HG03521 (cell line): Measurements from ENCODE around the gene ATP2B2.
A peak's percentile ranks its signal among the peaks of the same experiment; 100 is the strongest.

Experiments used
- ATAC-seq: cut with Tn5 transposase; IDR thresholded peaks from one replicate; pipeline ENCODE4 v1.9.1; 2021; ENCODE audit warnings: mild to moderate bottlenecking, moderate library complexity; ENCODE audit not compliant: unreplicated experiment

Gene ATP2B2

GRCh38 chr3:10495614-10496013 lies 9.8 kb downstream of the ATP2B2 start:
- no peak for ATAC-seq

- ATAC-seq: no peak
Observed at GRCh38 chr3:10495003-10495402, 10.4 kb downstream of the ATP2B2 start.

- no peak for ATAC-seq
Observed at GRCh38 chr3:10494180-10494579, 11.2 kb downstream of the ATP2B2 start.

GRCh38 chr3:10493202-10493589 lies 12.2 kb downstream of the ATP2B2 start:
- ATAC-seq: no peak

GRCh38 chr3:10492364-10493201 lies 12.8 kb downstream of the ATP2B2 start:
- no peak for ATAC-seq

DNA sequence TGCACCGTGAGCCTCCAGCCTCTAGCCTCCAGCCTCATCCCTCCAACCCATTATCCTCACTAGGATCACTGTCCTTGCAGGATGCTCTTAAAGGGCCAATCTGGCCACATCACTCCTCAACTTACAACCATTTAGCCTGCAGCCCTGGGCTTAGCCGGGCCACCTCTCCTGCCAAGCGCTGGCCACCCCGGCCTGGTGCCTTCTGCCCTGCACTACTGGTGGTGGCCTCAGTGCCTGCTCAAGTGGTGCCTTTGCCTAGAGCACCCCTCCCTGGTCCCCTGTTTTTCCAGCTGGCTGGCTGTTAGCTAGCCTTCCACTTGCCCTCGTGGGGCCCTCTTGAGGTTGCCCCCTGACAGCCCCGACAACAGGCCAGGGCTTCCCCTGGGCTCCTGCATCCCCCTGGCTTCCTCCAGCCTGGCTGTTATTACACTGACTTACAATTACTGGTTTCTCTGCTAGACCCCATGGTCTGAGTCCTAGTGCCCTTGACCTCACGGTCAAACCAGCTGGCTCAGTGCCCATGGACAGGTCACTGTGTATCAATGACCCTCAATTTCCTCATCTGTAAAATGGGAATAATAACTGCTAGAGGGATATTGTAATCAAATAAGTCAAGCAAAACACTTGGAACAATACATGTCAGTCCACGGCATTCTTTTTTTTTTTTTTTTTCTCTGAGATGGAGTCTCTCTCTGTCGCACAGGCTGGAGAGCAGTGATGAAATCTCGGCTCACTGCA lies 15.5 kb downstream of the ATP2B2 start:
- no peak for ATAC-seq

- ATAC-seq: no peak
Observed at GRCh38 chr3:10487988-10488633, 17.3 kb downstream of the ATP2B2 start.

GRCh38 chr3:10485806-10486205 lies 19.6 kb downstream of the ATP2B2 start:
- no peak for ATAC-seq

GRCh38 chr3:10485380-10485779 lies 20.0 kb downstream of the ATP2B2 start:
- ATAC-seq: no peak

- no peak for ATAC-seq
Observed at GRCh38 chr3:10484709-10485108, 20.7 kb downstream of the ATP2B2 start.

- no peak for ATAC-seq
Observed at GRCh38 chr3:10483686-10484345, 21.6 kb downstream of the ATP2B2 start.

DNA sequence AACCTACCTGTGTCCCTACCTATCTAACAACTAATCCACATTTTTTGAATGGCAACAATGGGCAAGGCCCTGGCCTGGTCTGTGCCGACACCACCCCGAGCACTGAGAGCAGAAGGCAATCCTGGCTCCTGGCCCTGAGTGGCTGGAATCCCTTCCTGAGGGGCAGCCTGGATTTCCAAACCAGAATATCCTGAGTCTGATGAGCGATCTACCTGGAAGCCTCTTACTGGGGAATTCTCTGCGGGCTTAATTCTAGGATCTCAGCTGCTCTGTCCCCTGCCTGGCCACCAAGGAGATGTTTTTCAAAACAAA lies 22.1 kb downstream of the ATP2B2 start:
- no peak for ATAC-seq

DNA sequence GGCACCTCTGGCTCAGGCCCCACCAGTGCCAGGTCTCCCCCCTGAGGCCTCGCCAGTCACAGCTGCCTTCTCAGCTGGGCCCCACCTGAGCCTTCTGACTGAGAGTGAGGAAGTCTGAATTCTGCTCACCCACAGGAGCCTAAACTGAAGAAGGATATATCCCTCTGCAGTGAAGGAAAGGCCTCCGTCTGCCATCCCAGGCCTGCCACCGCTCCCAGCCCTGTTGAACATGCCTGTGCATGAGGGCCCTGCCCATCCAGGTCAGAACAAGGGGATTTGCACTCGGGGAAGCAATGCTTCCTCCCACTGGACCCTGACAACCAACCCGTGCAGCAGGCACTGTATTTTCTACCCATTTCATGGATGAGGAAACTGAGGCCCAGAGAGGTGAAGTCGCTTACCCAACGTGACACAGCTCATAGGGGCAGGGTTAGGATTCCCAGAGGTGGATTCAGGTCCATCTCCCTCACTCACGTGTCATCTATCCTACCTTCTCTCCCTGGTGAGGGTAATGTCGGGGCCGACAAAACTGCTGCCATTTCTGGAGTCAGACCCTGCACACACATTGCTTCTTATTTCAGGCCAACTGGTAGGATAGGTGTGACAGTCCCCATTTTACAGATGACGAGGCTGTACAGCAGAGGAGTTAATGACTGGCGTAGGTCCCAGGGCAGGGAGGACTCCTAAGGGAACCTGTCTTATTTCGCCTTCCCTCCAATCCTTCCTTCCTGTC lies 22.6 kb downstream of the ATP2B2 start:
- ATAC-seq: no peak

DNA sequence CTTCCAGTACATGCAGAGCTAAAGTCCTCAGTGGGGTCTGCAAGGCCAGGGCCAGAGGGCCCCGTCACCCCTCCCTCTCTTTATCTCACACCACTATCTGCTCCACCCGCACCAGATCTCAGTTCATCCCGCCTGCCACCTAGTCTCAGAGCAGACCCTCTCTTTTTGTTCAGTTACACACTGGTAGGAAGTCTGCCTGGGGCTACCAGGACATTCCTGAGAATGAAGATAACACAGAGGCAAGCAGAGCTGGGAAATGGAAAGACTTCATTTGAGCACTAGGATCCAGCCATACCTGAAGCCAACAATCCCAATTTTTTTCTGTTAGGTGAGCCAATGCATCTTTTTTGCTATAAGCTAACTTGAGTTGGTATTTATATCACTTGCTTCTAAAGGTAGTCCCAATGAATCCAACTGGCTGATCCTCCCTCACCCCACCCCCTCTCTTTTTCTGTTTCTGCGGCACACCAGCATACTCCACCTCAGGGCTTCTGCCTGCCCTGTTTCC lies 24.5 kb downstream of the ATP2B2 start:
- ATAC-seq: no peak

GRCh38 chr3:10479311-10479710 lies 26.1 kb downstream of the ATP2B2 start:
- no peak for ATAC-seq

DNA sequence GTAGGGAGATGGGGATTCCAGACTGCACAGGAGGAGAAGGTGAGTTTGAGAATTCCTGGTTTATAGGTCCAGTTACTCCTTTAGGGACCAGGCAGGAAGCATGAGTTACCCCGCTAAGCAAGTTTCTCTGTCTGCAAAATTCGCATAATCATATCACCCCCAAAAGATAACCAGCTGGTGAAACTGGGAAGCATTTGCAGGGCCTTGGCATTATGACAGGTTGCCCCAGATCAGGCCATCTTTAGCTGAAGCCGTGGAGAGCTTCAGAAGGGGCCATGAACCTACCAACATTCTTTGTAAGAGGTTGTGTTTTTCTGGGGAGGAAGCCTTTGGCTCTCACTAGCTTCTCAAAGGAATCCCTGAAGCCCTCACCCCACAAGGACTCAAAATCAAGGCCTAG lies 29.4 kb downstream of the ATP2B2 start:
- no peak for ATAC-seq

DNA sequence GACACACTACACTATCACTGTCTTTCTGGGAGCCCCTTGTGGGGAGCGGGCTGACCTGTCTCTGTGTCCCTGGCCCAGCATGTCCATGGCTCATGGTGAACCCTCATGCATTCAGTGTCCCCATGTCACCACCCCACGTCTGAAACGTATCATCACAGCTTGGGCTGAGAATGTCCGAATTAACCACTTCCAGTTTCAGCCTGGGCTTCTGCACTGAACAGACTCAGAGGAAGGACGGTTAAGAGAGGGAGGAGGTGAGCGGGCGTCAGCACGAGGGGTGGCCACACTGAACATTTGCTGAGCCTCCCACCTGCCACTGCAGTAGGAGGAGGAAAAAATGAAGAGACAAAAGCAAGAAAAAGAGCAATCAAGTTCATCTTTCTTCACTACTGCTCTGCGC lies 30.5 kb downstream of the ATP2B2 start:
- peak; percentile 53 for ATAC-seq

DNA sequence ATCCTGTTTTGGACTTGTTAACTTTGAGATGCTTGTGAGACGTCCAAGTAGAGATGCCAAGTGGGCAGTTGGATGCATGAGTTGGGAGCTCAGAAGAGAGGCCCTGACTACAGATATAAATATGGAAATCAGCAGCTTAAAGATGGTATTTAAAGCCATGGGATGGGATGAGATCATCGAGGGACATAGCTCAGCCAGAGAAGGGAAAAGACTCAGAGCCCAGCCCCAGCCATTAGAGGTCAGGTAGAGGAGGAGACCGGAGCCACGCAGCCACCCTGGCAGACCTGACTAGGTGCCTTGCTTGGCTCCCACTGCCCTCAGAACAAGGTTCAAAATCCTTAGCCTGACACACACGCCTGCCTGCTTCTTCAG lies 31.1 kb downstream of the ATP2B2 start:
- no peak for ATAC-seq

DNA sequence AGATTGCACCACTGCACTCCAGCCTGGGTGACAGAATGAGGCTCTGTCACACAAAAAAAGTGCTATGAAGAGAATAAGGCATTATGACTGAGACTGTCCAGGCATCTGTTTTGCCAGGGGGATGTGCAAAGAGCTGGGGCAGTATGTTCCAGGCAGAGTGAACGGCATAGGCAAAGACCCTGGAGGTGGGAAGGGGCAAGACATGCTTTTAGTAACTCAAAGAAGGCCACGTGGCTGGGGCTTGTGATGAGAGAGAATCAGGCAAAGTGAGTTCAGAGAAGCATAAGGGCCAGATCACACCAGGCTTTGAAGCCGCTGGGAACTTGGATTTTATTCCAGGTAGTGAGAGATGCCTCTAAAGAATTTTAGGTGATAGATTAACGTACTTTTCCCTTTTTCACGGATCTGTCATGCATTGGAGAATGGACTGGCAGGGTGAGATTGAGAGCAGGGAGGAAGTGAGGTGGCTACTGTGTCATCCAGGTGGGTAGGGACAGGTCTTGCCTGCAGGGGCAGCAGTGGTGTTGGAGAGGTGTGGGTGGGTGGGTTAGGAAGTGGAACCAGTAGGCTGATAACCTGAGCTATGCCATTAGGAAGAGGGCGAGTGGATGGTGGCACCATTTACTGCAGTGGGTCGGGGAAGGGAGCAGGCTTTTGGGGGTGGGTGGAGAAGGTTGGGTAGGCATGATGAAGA lies 31.7 kb downstream of the ATP2B2 start:
- no peak for ATAC-seq

- no peak for ATAC-seq
Observed at GRCh38 chr3:10472877-10473440, 32.4 kb downstream of the ATP2B2 start.
